NT2/D1 (cell line): ENCODE measurements around the gene RABGGTB.
A peak's percentile ranks its signal among the peaks of the same experiment; 100 is the strongest.
"Not testable (repeated sequence)": the region's sequence is repeated elsewhere in the genome, so short reads cannot be mapped to it uniquely, and the experiment has no call there.

Source experiments
- DNase-seq: peaks from one replicate; pipeline ENCODE4 v3.0.0-alpha.2; 2011; ENCODE audit warnings: low read depth, low spot score
- H3K27me3 ChIP-seq: 2 replicates; pipeline ENCODE4 v1.6.0; 2011; ENCODE audit warnings: mild to moderate bottlenecking; ENCODE audit not compliant: insufficient read length, insufficient read depth
- H3K36me3 ChIP-seq: 2 replicates; pipeline ENCODE4 v1.6.1; 2011; ENCODE audit warnings: mild to moderate bottlenecking, low read length, mixed read lengths; ENCODE audit not compliant: insufficient read depth, insufficient read length
- H3K4me1 ChIP-seq: 2 replicates; pipeline ENCODE4 v1.5.1; 2011; ENCODE audit not compliant: insufficient read depth, insufficient read length
- H3K4me3 ChIP-seq: 2 replicates; pipeline ENCODE4 v1.5.1; 2011; ENCODE audit warnings: low read depth; ENCODE audit not compliant: insufficient read length
- H3K9ac ChIP-seq: 2 replicates; pipeline ENCODE4 v1.6.0; 2011; ENCODE audit warnings: low read depth; ENCODE audit not compliant: insufficient read length
- H3K9me3 ChIP-seq: 2 replicates; pipeline ENCODE4 v1.5.1; 2011; ENCODE audit warnings: mild to moderate bottlenecking, low read length; ENCODE audit not compliant: insufficient read depth
- SUZ12 ChIP-seq: IDR thresholded peaks from 2 replicates; pipeline ENCODE4 v1.6.1; 2011; ENCODE audit not compliant: insufficient read length, insufficient read depth; ENCODE audit errors: extremely low read depth
- YY1 ChIP-seq: IDR thresholded peaks from 2 replicates; pipeline ENCODE4 v1.6.1; 2011; ENCODE audit not compliant: insufficient read length, insufficient read depth
- ZNF274 ChIP-seq: IDR thresholded peaks from 2 replicates; pipeline ENCODE4 v1.6.1; 2011; ENCODE audit warnings: mild to moderate bottlenecking, low read depth, low read length

The RABGGTB gene

DNA sequence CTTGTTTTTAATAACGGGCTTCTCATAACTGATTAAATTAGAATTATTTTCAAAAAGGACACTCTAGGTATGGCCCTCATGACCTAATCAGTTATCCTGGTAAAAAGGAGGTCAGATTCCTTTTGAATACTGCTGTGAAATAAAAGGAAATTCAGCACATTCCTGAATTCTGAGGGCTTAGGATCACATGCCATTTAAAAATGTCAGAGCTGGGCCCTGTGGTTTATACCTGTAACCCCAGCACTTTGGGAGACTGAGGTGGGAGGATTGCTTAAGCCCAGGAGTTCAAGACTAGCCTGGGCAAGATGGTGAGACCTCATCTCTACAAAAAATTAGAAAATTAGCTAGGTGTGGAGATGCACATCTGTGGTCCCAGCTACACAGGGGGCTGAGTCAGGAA, 18.0 kb upstream of the RABGGTB start:
- TF ChIP-seq SUZ12 (no peak), YY1 (no peak), ZNF274 (no peak)

DNA sequence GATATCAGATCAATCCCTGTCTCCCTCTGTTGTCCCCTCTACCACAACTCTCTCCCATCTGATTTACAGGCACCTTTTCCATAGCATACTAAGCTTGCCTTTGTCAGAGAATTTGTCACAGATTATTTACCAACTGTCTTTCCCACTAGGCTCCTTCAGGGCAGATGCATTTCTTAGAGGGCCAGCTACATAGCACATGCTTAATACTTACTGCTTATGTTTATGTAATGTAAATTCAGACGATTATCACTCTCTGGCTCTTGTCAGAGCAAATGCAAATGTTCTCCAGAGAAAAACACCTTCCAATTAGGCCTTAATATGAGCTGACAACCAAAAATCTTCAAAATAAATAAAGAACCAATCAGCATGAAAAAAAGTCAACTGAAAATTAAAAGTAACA, 15.3 kb upstream of the RABGGTB start:
- Histone ChIP-seq H3K27me3 (no peaks in the 10 kb centered on the region), H3K36me3 (no peaks in the 10 kb centered on the region), H3K9ac (no peak overlapping the region), H3K4me3 (no peak overlapping the region), H3K4me1 (no peaks in the 10 kb centered on the region), H3K9me3 (no peaks in the 10 kb centered on the region)
- DNase-seq = no peak
- TF ChIP-seq ZNF274 = no peak

More for the DNA sequence above, 18.0 kb upstream of the RABGGTB start:
- H3K4me1 ChIP-seq = no peaks in the 10 kb centered on the region
- H3K36me3 ChIP-seq = peaks cover 10% of the 10 kb centered on the region
- H3K9ac ChIP-seq = no peak overlapping the region
- no peaks in the 10 kb centered on the region for H3K27me3 ChIP-seq
- DNase-seq = no peak
- H3K9me3 ChIP-seq = no peaks in the 10 kb centered on the region
- H3K4me3 ChIP-seq = no peak overlapping the region

DNA sequence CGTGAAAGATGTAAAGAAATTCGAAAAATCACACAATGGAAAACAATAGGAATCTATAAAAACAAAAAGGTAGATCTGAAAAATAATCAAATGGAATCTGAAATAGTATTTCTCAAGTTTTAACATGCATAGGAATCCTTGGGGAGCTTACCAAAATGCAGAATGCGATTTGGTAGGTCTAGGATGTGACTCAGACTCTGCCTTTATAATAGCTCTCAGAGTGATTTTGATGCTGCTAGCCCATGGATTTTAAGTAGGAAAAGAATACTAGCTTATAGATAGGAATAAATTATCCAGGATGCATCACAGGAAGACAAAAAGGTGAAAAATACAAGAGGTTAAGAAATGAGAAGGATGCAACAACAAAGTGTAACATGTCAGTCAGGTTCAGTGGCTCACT, 14.1 kb upstream of the RABGGTB start:
- Histone ChIP-seq H3K9ac (no peak overlapping the region), H3K27me3 (no peaks in the 10 kb centered on the region), H3K4me1 (no peaks in the 10 kb centered on the region), H3K9me3 (peaks cover 6% of the 10 kb centered on the region), H3K36me3 (no peaks in the 10 kb centered on the region), H3K4me3 (no peak overlapping the region)
- DNase-seq = no peak
- TF ChIP-seq YY1 (no peak), SUZ12 (no peak), ZNF274 (no peak)

DNA sequence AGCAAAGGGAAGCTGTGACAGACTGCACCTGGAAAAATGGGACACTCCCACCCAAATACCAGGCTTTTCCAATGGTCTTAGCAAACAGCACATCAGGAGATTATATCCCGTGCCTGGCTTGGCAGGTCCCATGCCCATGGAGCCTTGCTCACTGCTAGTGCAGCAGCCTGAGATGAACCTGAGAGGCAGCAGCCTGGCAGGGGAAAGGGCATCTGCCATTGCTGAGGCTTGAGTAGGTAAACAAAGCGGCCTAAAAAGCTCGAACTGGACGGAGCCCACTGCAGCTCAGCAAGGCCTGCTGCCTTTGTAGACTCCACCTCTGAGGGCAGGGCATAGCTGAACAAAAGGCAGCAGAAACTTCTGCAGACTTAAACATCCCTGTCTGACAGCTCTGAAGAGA, 8.2 kb upstream of the RABGGTB start:
- peaks cover 20% of the 10 kb centered on the region for H3K9me3 ChIP-seq
- not testable (repeated sequence) for H3K27me3 ChIP-seq, H3K9ac ChIP-seq, H3K4me1 ChIP-seq, H3K4me3 ChIP-seq, H3K36me3 ChIP-seq, DNase-seq

DNA sequence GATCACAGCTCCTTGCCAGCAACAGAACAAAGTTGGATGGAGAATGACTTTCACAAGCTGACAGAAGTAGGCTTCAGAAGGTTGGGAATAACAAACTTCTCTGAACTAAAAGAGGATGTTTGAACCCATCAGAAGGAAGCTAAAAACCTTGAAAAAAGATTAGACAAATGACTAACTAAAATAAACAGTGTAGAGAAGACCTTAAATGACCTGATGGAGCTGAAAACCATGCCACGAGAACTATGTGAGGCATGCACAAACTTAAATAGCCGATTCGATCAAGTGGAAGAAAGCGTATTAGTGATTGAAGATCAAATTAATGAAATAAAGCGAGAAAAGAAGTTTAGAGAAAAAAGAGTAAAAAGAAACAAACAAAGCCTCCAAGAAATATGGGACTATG, 7.4 kb upstream of the RABGGTB start:
- H3K36me3 ChIP-seq, DNase-seq, H3K4me3 ChIP-seq, H3K4me1 ChIP-seq, H3K9ac ChIP-seq, H3K27me3 ChIP-seq: not testable (repeated sequence)
- peaks cover 20% of the 10 kb centered on the region for H3K9me3 ChIP-seq

DNA sequence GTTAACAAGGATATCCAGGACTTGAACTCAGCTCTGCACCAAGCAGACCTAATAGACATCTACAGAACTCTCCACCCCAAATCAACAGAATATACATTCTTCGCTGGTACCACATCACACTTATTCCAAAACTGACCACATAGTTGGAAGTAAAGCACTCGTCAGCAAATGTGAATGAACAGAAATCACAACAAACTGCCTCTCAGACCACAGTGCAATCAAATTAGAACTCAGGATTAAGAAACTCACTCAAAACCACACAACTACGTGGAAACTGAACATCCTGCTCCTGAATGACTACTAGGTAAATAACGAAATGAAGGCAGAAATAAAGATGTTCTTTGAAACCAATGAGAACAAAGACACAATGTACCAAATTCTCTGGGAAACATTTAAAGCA, 5.9 kb upstream of the RABGGTB start:
- not testable (repeated sequence) for H3K4me1 ChIP-seq, H3K4me3 ChIP-seq, H3K36me3 ChIP-seq, H3K9ac ChIP-seq, DNase-seq, H3K27me3 ChIP-seq
- peaks cover 20% of the 10 kb centered on the region for H3K9me3 ChIP-seq

DNA sequence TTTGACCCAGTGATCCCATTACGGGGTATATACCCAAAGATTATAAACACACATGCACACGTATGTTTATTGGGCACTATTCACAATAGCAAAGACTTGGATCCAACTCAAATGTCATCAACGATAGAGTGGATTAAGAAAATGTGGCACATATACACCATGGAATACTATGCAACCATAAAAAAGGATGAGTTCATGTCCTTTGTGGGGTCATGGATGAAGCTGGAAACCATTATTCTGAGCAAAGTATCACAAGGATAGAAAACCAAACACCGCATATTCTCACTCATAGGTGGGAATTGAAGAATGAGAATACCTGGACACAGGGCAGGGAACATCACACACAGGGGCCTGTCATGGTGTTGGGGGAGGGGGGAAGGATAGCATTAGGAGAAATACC, 2.1 kb upstream of the RABGGTB start:
- not testable (repeated sequence) for H3K4me1 ChIP-seq, H3K9ac ChIP-seq, H3K9me3 ChIP-seq, H3K27me3 ChIP-seq, H3K4me3 ChIP-seq, DNase-seq
- H3K36me3 ChIP-seq = peaks cover 26% of the 10 kb centered on the region

DNA sequence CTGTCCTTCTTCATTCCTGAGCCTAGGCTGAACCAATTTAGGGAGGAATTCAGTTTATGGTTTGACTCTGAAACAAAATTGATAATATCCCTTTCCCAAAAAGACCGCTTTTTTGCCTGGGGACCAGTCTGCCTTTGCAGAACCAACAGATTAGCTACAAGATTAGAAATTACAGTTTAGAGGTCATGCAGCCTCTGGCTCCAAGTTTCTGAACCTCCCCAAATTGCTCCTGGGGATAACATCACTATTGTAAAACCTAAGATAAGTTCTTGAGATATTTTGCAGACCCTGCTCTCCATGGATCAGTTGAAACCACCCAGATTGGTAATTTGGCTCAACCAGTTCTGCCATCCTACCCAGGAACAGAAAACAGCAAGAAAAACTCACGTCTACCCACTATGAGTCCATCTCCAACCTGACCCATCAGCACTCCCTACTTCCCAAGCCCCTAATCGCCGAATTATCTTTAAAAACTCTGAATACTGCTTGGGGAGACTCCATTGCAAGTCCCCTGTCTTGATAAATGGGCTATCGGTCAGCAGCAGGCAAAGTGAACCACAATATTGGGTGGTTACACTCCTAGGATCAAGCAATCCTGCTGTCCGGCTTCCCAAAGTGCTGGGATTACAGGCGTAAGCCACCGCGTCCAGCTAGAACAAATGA, 605 bp upstream of the RABGGTB start:
- H3K27me3 ChIP-seq = no peaks in the 10 kb centered on the region
- TF ChIP-seq SUZ12 = no peak
- no peak for TF ChIP-seq ZNF274
- TF ChIP-seq YY1 = no peak
- H3K36me3 ChIP-seq = peaks cover 42% of the 10 kb centered on the region
- DNase-seq = no peak
- no peaks in the 10 kb centered on the region for H3K9me3 ChIP-seq
- H3K4me1 ChIP-seq = no peaks in the 10 kb centered on the region
- peak overlapping the region; percentile 99 for H3K4me3 ChIP-seq
- peak overlapping the region; percentile 100 for H3K9ac ChIP-seq
